ENCODE results near the gene ITGAL. TPM values are rescaled to one million over a fixed set of nuclear protein-coding genes. Genes with fewer than 3 reads are reported as not detected.
A peak's percentile ranks its signal among the peaks of the same experiment; 100 is the strongest.

The ITGAL gene
- total and polyA plus RNA-seq, 10 donors = 26.6 to 212 (median 130) TPM

GRCh38 chr16:30429678-30430427 is 42.7 kb upstream of the ITGAL start, which contains the start of gene DCTPP1:
Gene DCTPP1, minus strand, starts transcription at chr16:30430030. Its CDS starts 50 bp downstream, at chr16:30429980.
- WGBS, 5 donors = 0 to 1% (median 1%) methylated on average over 29 to 49 of the region's 49 CpGs
- TF ChIP-seq POLR2A (IDR thresholded peaks at IDR 0.05) = peak in 1 of 3 donors; percentile 11
- TF ChIP-seq POLR2AphosphoS5 (IDR thresholded peaks at IDR 0.05) = peak; percentile 84 to 89 (median 85)
- TF ChIP-seq, protein P1, sequence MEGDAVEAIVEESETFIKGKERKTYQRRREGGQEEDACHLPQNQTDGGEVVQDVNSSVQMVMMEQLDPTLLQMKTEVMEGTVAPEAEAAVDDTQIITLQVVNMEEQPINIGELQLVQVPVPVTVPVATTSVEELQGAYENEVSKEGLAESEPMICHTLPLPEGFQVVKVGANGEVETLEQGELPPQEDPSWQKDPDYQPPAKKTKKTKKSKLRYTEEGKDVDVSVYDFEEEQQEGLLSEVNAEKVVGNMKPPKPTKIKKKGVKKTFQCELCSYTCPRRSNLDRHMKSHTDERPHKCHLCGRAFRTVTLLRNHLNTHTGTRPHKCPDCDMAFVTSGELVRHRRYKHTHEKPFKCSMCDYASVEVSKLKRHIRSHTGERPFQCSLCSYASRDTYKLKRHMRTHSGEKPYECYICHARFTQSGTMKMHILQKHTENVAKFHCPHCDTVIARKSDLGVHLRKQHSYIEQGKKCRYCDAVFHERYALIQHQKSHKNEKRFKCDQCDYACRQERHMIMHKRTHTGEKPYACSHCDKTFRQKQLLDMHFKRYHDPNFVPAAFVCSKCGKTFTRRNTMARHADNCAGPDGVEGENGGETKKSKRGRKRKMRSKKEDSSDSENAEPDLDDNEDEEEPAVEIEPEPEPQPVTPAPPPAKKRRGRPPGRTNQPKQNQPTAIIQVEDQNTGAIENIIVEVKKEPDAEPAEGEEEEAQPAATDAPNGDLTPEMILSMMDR (IDR thresholded peaks at IDR 0.05 in 8 of 11, conservative IDR thresholded peaks at IDR 0.05 in 3 of 11) = peak; percentile 80 to 98 (median 93)
- Histone ChIP-seq H3K4me3 (peak within 1 kb of the TSS; percentile 54 to 98 (median 82)), H3K9me3 (no peaks in the 10 kb centered on the region), H3K4me1 (peaks cover 5 to 32% (median 24%) of the 10 kb centered on the region in 6 donors), H3K27ac (peak within 1 kb of the TSS; percentile 59 to 90 (median 83)), H3K36me3 (peaks cover 0 to 35% (median 11%) of the 10 kb centered on the region in 6 donors), H3K27me3 (replicated peaks in 1 of 7) (no peaks in the 10 kb centered on the region)
- peak; percentile 96 for DNase-seq
- intact Hi-C loops (cut with DNase I; ENCODE audit: low total_unique reads) = no loop called here

DNA sequence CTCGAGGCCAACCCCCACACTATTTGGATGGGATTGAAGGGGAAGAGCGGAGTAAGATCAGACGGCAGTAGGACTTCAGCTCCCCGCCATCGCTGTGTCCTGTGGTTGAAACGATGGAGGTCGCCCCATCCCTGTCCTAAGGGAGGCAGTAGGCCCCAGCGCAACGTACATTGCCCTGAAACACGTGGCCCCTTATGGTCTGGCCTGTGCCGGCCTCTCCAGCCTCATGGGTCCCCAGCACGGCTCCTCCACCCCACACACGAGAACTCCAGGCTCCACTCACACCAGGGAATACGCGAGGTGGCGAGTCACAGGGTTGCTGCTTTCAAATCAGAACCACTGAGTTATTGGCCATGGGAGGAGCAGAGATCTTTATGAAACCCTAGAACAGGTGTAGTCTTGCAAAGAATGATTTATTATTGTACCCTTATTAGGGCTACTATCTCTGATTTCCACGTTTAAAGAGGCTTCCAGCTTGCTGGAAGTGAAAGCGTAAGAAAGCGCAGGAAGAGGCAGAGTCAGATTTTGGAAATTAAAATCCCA is 42.0 kb upstream of the ITGAL start:
- no peak for DNase-seq

GRCh38 chr16:30434852-30435251 is 37.7 kb upstream of the ITGAL start:
- no peaks in the 10 kb centered on the region for H3K27me3 ChIP-seq (replicated peaks in 1 of 7)
- no peaks in the 10 kb centered on the region for H3K9me3 ChIP-seq
- H3K4me1 ChIP-seq = peaks cover 5 to 21% (median 13%) of the 10 kb centered on the region in 6 donors
- H3K27ac ChIP-seq = no peak overlapping the region
- H3K4me3 ChIP-seq = no peak overlapping the region
- no peak for TF ChIP-seq POLR2A (IDR thresholded peaks at IDR 0.05)
- TF ChIP-seq, protein P1 (IDR thresholded peaks at IDR 0.05 in 8 of 11, conservative IDR thresholded peaks at IDR 0.05 in 3 of 11) = no peak
- TF ChIP-seq POLR2AphosphoS5 (IDR thresholded peaks at IDR 0.05) = no peak
- intact Hi-C loops (cut with DNase I; ENCODE audit: low total_unique reads) = no loop called here
- no peaks in the 10 kb centered on the region for H3K36me3 ChIP-seq
- no peak for DNase-seq
- WGBS, 5 donors = 56 to 79% (median 72%) methylated on average over 4 of the region's 4 CpGs

More for the DNA sequence above, 42.0 kb upstream of the ITGAL start:
- TF ChIP-seq POLR2A (IDR thresholded peaks at IDR 0.05) = no peak
- TF ChIP-seq, protein P1 (IDR thresholded peaks at IDR 0.05 in 8 of 11, conservative IDR thresholded peaks at IDR 0.05 in 3 of 11) = peak in 5 of 11 experiments; percentile 10 to 52 (median 46)
- TF ChIP-seq POLR2AphosphoS5 (IDR thresholded peaks at IDR 0.05) = no peak
- intact Hi-C loops (cut with DNase I; ENCODE audit: low total_unique reads) = no loop called here
- Histone ChIP-seq H3K36me3 (peaks cover 0 to 29% (median 7%) of the 10 kb centered on the region in 6 donors), H3K4me3 (peak overlapping the region in 6 of 8 donors; percentile 68 to 98 (median 84)), H3K9me3 (no peaks in the 10 kb centered on the region), H3K4me1 (peaks cover 5 to 32% (median 24%) of the 10 kb centered on the region in 6 donors), H3K27me3 (replicated peaks in 1 of 7) (no peaks in the 10 kb centered on the region), H3K27ac (peak overlapping the region; percentile 59 to 90 (median 83))
- 53 to 65% (median 57%) methylated on average over 12 to 19 of the region's 19 CpGs for WGBS, 5 donors
